ENCODE data around the gene WWOX.

WWOX gene

GRCh38 chr16:78551487-78552085 lies 452.1 kb downstream of the WWOX start:
- no peak for DNase-seq

GRCh38 chr16:78552106-78552675 lies 452.7 kb downstream of the WWOX start:
- DNase-seq: no peak

- no peak for DNase-seq
Measured at GRCh38 chr16:78552716-78553115, 453.3 kb downstream of the WWOX start.

DNA sequence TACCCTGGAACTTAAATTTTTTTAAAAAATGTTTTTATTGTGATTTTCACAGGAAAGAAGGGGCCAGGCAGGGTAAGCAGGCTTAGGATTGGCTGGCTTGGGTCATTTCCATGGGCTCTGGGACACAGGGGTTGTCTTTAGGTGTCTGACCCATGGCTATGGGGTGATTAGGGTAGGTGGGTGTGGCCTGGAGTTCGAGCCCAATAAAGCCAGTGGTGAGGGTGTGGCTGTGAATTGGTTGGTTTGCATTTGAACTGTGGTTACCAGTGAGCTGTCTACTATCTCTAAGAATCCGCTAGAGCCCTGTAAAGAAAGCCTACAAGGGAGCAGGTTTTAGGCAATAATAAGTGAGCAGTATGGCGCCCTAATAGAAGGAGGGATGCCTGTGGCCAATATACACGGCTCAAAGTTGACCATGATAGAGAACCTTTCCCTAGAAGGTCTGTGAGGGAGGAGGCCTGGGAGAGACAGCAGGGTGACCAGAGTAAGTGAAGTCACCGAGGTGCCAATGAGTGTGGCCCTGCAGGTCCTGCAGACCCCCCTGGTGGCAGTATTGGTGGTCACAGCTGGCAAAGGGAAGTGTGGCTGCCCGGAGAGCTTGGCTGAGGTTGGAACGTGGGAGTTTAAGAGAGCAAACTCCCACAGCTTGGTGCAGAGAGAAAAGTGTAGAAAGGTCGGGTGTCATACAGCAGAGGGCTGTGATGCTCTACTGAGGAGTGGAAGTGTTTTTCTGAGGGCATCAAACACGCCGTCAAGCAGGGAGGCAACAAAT lies 454.0 kb downstream of the WWOX start:
- DNase-seq: no peak

GRCh38 chr16:78556421-78556820 lies 457.0 kb downstream of the WWOX start:
- DNase-seq: no peak

DNA sequence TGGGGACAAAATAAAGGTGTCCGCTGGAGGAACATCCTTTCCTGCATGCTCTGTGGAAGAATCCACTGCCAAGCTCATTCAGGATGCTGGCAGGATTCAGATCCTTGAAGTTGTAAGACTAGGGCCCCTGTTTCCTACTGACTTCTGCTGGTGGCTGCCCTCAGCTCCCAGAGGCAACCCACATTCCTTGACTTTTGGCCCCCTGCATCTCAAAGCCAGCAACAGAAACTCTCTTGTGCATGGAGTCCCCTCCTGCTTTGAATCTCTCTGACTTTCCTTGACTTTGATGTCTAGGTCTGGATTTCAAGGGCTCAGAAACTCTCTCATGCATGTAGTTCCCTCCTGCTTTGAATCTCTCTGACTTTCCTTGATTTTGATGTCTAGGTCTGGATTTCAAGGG lies 461.5 kb downstream of the WWOX start:
- no peak for DNase-seq

DNA sequence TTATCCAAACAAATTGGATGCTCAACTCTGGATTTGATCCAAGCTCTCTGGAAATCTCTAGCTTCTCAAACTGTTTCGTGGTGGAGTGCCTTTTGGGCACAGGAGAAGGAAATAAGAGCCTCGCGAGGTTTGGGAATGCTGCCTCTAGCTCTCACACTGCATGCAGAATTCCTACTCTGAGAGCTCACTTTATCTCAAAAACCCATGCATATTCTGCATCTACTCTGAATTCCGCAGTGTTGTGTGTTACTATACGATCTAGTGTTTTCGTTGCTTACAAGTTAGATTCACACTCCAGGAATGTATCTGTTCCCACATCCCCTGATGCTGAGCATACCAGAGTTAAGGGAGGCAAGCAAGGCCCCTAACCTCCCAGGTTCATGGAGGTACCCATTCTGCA lies 462.7 kb downstream of the WWOX start:
- no peak for DNase-seq

DNA sequence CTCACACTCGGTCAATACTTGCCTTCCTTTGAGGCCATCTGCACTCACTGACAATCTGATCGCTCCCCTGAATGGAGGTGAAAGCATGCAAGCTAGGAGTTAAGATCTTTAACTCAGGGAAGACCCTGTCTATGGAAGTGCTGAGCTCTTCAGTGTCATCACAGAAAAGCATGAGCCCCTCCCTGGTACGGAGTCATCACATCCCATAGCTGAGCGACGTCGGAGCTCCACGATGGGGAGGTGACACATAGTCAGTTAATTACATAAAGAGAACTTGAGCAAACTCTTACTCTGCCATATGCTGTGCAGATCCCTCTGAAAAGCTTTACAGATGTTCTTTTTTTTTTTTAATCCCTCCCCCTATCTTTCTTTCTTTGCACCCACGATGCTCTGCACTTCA lies 463.2 kb downstream of the WWOX start:
- no peak for DNase-seq

- DNase-seq: no peak
Measured at GRCh38 chr16:78563905-78564304, 464.5 kb downstream of the WWOX start.

DNA sequence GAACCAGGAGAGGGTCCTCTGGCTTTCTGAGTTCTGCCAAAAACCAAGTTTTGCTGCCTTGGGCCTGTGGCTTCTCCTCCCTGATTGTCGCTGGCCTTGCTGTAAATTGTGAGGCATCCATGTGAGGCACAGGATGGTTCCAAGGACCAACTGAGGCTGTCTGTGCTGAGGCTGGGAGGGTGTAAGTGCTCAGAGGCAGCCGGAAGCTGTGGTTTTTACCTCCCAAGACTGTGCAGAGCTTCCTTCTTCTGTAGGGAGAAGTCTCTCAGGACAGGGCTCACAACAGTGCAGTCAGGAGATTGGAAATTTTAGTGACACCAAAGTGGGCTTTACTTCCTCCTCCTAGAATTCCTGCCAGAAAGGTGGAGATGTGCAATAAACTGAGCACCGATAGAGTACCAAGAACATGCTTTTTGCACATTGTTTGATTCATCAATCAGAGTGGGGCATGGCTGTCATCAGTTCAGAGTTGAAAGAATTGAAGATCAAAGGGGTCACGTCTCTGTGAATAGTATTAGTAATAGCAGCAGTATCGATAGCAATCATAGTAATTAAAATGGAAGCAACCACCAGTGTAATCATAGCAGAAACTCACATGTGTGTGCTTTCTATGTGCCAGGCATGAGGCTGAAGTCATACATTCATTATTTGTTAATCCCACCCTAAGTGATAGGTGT lies 467.1 kb downstream of the WWOX start:
- no peak for DNase-seq

GRCh38 chr16:78570399-78571141 lies 471.1 kb downstream of the WWOX start:
- DNase-seq: no peak

- no peak for DNase-seq
Measured at GRCh38 chr16:78571434-78571833, 472.0 kb downstream of the WWOX start.

GRCh38 chr16:78571898-78572358 lies 472.5 kb downstream of the WWOX start:
- no peak for DNase-seq

- no peak for DNase-seq
Measured at GRCh38 chr16:78574571-78574970, 475.1 kb downstream of the WWOX start.

DNA sequence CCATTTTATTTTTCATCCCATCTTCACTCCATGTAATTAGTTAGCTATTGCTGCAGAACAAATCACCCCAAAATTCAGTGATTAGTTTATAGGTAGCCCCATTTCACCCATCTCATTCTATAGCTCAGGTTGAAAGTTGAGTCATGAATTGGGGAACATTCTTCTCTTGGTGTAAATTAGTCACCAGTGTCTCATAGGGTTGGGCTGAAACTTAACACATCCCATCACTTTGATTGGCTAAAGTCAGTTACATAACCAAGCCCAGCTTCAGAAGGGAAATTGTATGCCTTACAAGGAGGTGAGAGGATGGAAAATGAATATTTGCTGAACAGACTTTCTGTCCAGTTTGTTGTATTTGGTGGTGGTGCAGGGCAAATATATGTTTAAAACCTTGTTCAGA lies 477.5 kb downstream of the WWOX start:
- no peak for DNase-seq

DNA sequence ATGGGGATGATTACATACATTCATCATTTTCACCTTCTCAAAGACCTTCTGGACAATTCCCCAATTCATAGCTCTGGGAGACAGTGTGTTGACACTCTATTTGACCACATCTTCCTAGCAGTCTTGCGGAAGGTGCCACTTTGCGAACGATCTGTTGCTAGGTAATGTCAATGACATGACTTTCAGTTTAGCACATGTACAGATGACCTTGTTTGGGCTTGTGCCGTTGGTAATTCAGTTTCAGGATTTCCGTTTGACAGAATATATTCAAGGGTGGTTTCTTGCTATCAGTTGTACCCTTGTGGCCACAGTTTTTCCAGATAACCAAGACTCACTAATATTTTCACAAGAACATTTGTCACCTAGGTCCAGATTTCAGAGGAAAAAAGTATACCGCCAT lies 478.2 kb downstream of the WWOX start:
- DNase-seq: no peak

DNA sequence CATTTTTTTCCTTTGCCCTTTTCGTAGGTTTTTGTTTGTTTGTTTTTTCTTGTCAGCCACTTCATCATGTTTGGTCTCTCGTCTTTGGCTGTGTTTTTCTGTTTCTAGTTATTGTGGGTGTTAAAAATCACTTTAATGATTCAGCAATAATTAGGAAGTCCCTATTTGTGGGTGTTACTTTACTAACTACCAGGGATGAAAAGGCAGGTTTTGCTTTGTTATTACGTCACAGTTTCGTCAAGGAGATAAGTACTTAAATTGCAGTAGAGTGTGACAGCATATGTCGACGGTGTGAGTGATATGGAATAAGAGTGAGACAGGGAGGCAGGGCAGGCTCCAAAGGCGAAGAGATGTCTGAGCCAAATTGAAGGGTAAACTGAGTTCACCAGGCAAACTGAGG lies 479.6 kb downstream of the WWOX start:
- no peak for DNase-seq

DNA sequence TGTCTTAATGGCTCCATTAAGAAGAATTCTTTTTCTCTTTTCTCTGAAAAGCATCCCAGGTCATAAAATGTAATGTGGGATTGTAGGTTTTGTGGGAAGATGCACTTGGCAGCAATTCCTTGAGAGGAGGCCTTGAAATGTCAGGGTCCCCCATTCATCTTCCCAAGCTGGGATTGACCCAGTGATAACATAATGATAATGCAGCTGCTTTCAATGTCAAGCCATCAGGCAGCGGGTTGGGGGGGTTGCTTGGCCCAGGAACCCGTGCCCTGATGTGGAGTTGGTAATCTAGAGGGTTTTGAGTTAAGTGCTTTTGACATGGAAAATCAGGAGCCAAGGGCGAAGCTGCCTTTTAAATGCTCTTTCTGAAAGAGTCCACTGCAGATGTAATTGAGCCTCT lies 484.0 kb downstream of the WWOX start:
- DNase-seq: no peak

GRCh38 chr16:78584213-78584860 lies 484.9 kb downstream of the WWOX start:
- DNase-seq: no peak

DNA sequence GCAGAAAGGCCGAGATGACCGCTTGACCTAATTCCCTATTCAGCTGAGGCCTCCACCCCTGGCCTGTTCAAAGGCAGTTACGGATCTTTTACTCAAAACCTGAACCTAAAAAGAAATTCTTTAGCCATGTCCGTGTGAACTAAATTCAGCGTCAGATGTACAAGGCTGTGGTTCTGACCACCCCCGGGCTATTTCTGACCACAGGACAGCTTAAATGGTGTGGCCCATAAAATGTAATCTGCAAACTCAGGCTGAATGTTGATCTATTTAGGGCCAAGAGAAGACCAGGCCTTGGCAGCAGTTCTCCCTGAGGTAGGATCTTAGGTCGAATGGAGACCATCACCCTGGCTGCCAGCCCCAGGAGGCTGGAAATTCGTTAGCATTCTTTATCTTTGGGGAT lies 485.5 kb downstream of the WWOX start:
- DNase-seq: no peak

DNA sequence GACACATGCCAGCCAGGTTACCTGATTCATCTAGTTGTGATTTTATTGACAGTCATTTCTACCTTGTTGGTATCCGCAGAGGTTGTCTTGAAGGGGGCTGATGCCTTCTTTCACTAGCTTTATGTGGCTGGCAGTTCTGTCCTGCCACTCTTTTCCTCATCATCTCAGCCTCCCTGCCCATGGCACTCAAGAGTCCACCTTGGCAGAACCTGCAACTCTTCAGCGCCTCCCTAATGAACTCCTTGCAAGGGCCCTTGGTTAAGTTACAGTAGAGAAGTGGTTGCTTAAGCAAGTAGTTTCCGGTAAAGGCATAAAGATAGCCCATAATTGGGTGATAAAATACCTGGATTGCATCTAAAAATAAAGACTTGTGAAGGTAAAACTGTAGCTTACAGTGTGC lies 489.9 kb downstream of the WWOX start:
- DNase-seq: no peak

- DNase-seq: no peak
Measured at GRCh38 chr16:78591682-78592103, 492.2 kb downstream of the WWOX start.

GRCh38 chr16:78592111-78592510 lies 492.7 kb downstream of the WWOX start:
- no peak for DNase-seq
